GM21576 (cell line): ENCODE data around the gene TIMP3.

Experiments used
- ATAC-seq: cut with Tn5 transposase; IDR thresholded peaks from one replicate; pipeline ENCODE4 v1.9.1; 2021; ENCODE audit warnings: mild to moderate bottlenecking, moderate library complexity; ENCODE audit not compliant: unreplicated experiment

TIMP3 gene

GRCh38 chr22:32827049-32827602 lies 25.6 kb downstream of the TIMP3 start:
- ATAC-seq = no peak

GRCh38 chr22:32828150-32828549 lies 26.6 kb downstream of the TIMP3 start:
- no peak for ATAC-seq

- ATAC-seq = no peak
These were observed 27.1 kb downstream of the TIMP3 start for GRCh38 chr22:32828561-32828960.

GRCh38 chr22:32829451-32829851 lies 27.9 kb downstream of the TIMP3 start:
- ATAC-seq = no peak

- no peak for ATAC-seq
These were observed 29.0 kb downstream of the TIMP3 start for GRCh38 chr22:32830473-32830872.

- no peak for ATAC-seq
These were observed 29.5 kb downstream of the TIMP3 start for GRCh38 chr22:32830957-32831356.

- no peak for ATAC-seq
These were observed 30.1 kb downstream of the TIMP3 start for GRCh38 chr22:32831584-32831983.

GRCh38 chr22:32832174-32832573 lies 30.7 kb downstream of the TIMP3 start:
- no peak for ATAC-seq

GRCh38 chr22:32836280-32837123 lies 35.0 kb downstream of the TIMP3 start:
- ATAC-seq = no peak

- no peak for ATAC-seq
These were observed 35.6 kb downstream of the TIMP3 start for GRCh38 chr22:32837142-32837541.

- no peak for ATAC-seq
These were observed 36.3 kb downstream of the TIMP3 start for GRCh38 chr22:32837803-32838202.

- no peak for ATAC-seq
These were observed 38.5 kb downstream of the TIMP3 start for GRCh38 chr22:32839831-32840584.

- ATAC-seq = no peak
These were observed 39.7 kb downstream of the TIMP3 start for GRCh38 chr22:32841175-32841574.

- no peak for ATAC-seq
These were observed 41.0 kb downstream of the TIMP3 start for GRCh38 chr22:32842486-32842885.

- no peak for ATAC-seq
These were observed 41.8 kb downstream of the TIMP3 start for GRCh38 chr22:32843300-32843699.

GRCh38 chr22:32844251-32844650 lies 42.7 kb downstream of the TIMP3 start:
- no peak for ATAC-seq

GRCh38 chr22:32846780-32847491 lies 45.4 kb downstream of the TIMP3 start:
- ATAC-seq = no peak

- ATAC-seq = no peak
These were observed 46.7 kb downstream of the TIMP3 start for GRCh38 chr22:32848226-32848625.

GRCh38 chr22:32849501-32849900 lies 48.0 kb downstream of the TIMP3 start:
- no peak for ATAC-seq

- no peak for ATAC-seq
These were observed 48.7 kb downstream of the TIMP3 start for GRCh38 chr22:32850157-32850556.
